T-helper 2 cell (primary cell): Measurements from ENCODE around the gene ZSCAN23.
"Not testable (repeated sequence)": the region's sequence is repeated elsewhere in the genome, so short reads cannot be mapped to it uniquely, and the experiment has no call there.

Source experiments
- DNase-seq, 5 experiments: peaks; one replicate each; pipeline versions ENCODE4 v3.0.0 to v3.0.0-alpha.2; 2012 to 2022
- total RNA-seq, 2 donors: gene quantifications; one replicate each; lab custom pipeline; 2026; lab: John Stamatoyannopoulos, UW

The ZSCAN23 gene
- 0 to 0.54 reads per million in 2 donors for total RNA-seq

DNA sequence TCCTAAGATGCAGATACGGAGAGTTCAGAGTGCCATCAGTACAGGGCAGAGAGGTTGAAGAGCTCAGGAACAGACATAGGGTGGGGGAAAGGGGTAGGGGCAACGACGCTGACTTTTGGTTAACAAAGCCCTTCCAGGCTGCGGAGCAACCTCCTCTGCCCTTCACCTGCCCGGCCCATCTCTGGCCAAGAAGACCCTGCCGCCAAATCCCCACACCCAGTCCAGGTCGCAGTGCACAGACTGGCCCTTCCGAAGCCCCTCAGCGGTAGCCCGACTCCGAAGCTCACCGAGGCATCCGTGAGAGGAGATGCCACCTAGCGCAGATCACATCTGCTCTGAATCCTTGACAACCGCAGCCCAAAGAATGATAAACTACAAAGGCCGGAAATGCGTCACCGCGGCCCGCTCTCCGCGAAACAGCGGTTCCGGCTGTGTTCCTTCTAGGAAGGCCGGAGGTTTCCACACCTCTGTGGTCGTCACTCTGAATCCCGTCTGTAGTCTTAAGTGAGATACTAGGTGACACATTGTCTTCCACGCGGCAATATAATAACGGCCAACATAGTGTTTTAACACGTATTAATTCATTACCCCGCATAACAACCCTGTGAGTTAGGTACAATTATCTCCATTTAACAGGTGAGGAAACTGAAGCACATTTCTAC, at the start of gene ZSCAN23:
Gene ZSCAN23 (minus strand): TSS at position 380 of the 662 bp plus-strand sequence. CDS start 7,225 bp downstream, outside the sequence.
- peak; percentile 38 to 97 (median 73) for DNase-seq

DNA sequence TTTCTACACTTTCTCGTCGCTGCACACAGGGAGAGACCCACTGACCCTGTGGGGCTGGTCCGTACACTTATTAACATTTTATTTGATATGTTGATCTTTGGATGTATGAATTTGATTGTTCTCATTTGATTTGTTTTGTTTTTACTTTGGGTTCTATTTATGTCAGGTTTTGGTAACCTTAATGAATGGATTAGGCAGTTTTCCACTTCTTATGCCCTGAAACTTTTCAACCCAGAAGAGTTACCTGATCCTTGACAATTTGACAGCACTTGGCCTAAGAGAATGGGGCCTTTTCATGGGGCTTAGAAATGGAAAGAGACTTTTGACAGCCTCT, 48.7 kb upstream of the ZSCAN23 start:
- DNase-seq: no peak

DNA sequence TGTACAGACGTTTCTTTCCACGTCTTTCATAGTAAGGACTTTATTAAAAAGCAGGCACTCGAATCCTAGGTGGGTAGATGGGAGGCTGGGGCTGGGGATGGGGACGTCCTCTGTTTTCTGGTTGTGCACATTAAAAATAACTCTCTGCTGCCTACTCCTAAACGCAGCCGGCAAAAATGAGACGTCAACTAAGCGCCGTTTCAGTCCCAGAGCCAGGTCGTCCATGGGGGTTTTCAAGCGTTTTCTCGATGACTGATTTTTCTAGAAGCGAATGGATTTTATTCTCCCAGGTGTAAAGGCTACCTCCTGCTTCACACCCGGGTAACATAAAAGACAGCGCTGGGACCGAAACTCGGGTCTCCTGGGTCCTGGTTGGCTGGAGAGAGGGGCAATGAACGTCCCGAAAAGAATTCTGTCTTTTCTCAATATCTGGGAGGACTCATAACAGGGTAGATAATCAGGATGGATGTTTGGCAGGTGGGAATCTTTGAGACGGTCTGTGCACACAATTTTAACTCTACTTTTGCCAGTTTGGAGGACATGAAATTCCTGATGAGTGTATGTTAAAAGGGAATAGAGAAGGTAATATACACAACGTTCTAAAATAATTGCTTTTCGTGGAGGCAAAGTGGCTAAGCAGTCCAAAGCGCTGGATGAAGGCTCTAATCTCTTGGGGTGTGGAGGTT, 47.1 kb upstream of the ZSCAN23 start:
- DNase-seq: no peak

DNA sequence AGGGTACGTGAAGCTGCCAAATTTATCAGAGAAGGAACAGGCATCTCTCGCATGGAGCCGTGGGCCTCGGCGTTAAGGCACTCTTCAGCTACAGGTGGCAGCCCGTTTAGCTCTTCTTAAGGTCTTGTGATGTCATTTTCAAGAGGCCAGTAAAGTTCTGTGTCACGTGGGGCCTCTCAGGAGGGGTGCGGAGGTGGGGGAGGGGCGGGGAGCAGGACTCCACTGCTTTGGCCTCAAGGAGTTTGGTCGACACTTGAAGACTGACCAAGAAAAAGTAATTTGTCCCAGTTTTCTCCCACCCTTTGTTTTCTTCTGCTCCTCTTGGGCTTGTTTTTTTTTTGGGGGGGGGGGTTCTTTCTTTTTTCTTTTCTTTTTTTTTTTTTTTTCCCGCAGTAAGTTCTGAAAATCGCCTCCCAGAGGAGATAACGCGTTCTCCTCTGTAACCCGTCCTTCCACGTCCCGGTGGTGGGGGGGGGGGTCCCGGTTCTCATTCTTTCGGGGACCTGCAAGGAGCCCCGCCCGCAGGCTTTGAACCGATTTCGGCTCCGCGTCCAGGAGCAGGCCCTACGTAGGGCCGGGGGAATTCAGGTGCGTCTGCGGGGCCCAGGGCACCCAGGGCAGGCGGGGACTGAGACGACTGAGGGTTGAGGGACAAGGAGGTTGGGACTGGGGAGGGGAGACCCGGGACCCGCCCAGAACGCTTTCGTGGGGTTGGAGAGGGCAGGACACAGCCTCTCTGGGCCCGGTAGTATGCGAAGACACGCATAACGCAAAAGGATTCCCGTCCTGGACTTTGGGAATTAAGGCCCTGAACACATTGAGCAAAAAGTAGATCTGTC, 46.3 kb upstream of the ZSCAN23 start:
- peak in 1 of 5 experiments; percentile 54 for DNase-seq

- no peak for DNase-seq
Observed at GRCh38 chr6:28488916-28489365, 45.6 kb upstream of the ZSCAN23 start.

GRCh38 chr6:28486988-28487742, 43.9 kb upstream of the ZSCAN23 start:
- no peak for DNase-seq

DNA sequence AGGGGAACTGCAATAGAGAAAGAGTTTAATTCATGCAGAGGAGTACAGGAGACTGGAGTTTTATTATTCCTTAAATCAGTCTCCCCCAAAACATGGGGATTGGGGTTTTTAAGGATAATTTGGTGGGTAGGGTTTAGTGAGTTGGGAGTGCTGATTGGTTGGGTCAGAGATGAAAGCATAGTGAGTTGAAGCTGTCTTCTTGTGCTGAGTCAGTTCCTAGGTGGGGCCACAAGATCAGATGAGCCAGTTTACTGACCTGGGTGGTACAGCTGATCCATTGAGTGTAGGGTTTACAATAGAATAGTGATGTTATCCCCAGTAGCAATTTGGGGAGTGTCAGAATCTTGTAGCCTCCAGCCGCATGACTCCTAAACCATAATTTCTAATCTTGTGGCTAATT, 43.2 kb upstream of the ZSCAN23 start:
- DNase-seq: no peak

- no peak for DNase-seq
Observed at GRCh38 chr6:28485482-28485881, 42.2 kb upstream of the ZSCAN23 start.

GRCh38 chr6:28480253-28480932, 37.1 kb upstream of the ZSCAN23 start:
- DNase-seq: no peak

GRCh38 chr6:28478518-28478917, 35.2 kb upstream of the ZSCAN23 start:
- DNase-seq: no peak

- peak in 1 of 5 experiments; percentile 35 for DNase-seq
Observed at GRCh38 chr6:28474441-28475219, 31.3 kb upstream of the ZSCAN23 start.

GRCh38 chr6:28469153-28469745, 26.0 kb upstream of the ZSCAN23 start:
- not testable (repeated sequence) for DNase-seq

DNA sequence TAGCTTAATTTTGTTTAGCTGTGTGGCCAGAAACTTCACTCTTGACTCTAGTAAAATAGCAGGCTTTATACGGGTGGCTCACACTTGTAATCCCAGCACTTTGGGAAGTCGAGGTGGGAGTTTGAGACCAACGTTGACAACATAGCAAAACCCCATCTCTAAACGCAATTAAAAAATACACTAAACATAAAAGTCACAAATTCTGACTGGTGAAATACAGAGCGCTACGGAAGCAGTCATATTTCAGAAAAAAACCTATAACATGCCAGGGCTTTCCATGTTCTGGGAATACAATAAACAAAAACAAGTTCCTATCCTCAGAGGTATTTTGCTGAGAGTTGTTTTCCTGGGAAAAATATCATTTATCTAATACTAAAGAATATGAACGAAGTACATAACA, 24.8 kb upstream of the ZSCAN23 start:
- DNase-seq: no peak

- peak in 1 of 5 experiments; percentile 95 for DNase-seq
Observed at GRCh38 chr6:28462401-28462800, 19.1 kb upstream of the ZSCAN23 start.

DNA sequence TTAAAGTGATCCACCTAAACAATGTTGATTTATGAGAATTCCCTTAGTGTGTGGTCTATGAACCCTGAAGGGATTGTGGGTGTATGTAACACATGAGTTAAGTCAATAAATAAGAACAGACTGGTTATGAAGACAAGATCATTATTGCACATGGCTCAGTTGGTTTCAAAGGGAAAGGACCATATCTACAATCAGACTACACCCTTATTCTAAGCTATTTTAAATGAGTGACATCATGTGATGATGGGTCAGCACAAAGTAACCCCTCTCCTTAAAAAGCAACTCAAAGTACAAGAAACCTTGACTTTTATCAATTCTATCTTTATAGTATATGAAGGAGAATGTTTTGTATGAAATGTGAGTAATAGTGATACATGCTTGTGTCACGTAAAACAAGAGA, 15.3 kb upstream of the ZSCAN23 start:
- peak in 1 of 5 experiments; percentile 83 for DNase-seq

DNA sequence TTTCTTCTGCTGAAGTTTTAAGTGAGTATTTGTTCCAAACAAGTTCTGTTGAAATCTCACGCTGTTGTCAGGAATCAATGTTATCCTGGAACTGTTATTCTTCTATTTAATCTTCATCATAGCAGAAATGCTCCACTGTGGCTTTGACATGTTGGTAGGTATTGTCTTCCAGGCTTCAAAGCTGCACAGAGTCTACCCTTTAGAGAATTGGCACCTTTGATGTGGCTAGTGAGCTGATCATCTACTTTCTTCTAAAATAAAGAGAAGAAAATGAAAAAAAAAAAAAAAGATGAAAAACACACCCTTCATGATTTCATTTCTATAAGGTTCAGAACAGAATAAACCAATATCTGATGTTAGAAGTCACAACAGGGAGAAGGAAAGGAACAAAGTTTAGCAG, 5.8 kb upstream of the ZSCAN23 start:
- no peak for DNase-seq

DNA sequence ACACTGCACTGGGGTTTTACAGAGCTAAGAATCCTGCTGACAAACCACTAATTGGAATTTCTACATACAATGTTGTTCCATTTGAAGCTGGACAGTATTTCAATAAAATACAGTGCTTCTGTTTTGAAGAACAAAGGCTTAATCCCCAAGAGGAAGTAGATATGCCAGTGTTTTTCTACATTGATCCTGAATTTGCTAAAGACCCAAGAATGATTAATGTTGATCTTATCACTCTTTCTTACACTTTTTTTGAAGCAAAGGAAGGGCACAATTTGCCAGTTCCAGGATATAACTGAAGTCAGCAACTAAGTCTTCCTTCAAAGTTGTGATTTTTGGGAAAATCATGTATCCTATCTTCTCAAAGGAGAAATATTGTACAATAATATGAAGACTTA, 4.2 kb upstream of the ZSCAN23 start:
- not testable (repeated sequence) for DNase-seq

DNA sequence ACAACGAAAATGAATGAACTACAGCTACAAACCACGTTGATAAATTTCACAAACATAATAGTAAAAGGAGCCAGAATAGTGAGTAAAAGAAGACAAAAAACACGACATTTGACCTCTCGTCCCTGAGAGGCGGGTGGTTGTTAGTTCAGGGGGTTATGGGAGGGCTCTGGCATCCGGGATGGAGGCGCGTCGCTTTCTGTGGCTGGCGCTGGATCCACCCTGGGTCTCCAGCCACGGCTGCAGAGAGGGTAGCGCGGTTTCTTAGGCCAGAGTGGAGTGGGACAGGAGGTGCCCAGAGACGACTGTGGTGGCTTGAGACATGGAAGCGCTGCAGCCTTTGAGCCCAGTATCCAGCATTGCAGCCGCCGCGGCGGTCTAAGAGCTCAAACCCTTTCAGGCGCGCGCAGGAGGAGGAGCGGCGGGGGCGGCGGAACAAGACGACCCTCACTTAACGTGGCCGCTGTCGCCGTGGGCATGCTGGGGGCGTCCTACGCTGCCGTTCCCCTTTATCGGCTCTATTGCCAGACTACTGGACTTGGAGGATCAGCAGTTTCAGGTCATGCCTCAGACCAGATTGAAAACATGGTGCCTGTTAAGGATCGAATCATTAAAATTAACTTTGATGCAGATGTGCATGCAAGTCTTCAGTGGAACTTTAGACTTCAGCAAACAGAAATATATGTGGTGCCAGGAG, 3.7 kb upstream of the ZSCAN23 start:
- no peak for DNase-seq

GRCh38 chr6:28444759-28445158, 1.5 kb upstream of the ZSCAN23 start:
- peak in 1 of 5 experiments; percentile 37 for DNase-seq

- DNase-seq: no peak
Observed at GRCh38 chr6:28442586-28442985, 705 bp downstream of the ZSCAN23 start.
